Measurements from ENCODE around the gene TTC38.

GRCh38 chr22:46280063-46280817, 12.4 kb downstream of the TTC38 start:
- TF ChIP-seq, protein P1, sequence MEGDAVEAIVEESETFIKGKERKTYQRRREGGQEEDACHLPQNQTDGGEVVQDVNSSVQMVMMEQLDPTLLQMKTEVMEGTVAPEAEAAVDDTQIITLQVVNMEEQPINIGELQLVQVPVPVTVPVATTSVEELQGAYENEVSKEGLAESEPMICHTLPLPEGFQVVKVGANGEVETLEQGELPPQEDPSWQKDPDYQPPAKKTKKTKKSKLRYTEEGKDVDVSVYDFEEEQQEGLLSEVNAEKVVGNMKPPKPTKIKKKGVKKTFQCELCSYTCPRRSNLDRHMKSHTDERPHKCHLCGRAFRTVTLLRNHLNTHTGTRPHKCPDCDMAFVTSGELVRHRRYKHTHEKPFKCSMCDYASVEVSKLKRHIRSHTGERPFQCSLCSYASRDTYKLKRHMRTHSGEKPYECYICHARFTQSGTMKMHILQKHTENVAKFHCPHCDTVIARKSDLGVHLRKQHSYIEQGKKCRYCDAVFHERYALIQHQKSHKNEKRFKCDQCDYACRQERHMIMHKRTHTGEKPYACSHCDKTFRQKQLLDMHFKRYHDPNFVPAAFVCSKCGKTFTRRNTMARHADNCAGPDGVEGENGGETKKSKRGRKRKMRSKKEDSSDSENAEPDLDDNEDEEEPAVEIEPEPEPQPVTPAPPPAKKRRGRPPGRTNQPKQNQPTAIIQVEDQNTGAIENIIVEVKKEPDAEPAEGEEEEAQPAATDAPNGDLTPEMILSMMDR (IDR thresholded peaks at IDR 0.05; ENCODE audit: insufficient read depth, low read depth, low read length): no peak
- TF ChIP-seq EZH2 (IDR thresholded peaks at IDR 0.05; ENCODE audit: insufficient read depth, low read length): no peak

Measured in astrocyte (in vitro differentiated cells and primary cell).